ENCODE results near the gene POLE.

The POLE gene

GRCh38 chr12:132619386-132620112, 67.6 kb downstream of the POLE start:
- peaks cover 49% of the 10 kb centered on the region for H3K27me3 ChIP-seq (ENCODE audit: insufficient read depth, low read length)
- no peaks in the 10 kb centered on the region for H3K36me3 ChIP-seq (ENCODE audit: insufficient read depth, low read length)
- no peak overlapping the region for H3K4me3 ChIP-seq (ENCODE audit: low read depth, low read length)
- no peak overlapping the region for H2AFZ ChIP-seq (ENCODE audit: low read length, unreplicated experiment)
- peaks cover 8% of the 10 kb centered on the region for H3K4me1 ChIP-seq (ENCODE audit: control insufficient read depth, insufficient read depth, low read length, unreplicated experiment)
- H3K27ac ChIP-seq (ENCODE audit: low read depth, low read length): no peak overlapping the region
- no peaks in the 10 kb centered on the region for H3K79me2 ChIP-seq (ENCODE audit: control insufficient read depth, insufficient read depth, low read length, unreplicated experiment)

- H3K27me3 ChIP-seq (ENCODE audit: insufficient read depth, low read length): peaks cover 49% of the 10 kb centered on the region
- H3K4me3 ChIP-seq (ENCODE audit: low read depth, low read length): no peak overlapping the region
- no peaks in the 10 kb centered on the region for H3K79me2 ChIP-seq (ENCODE audit: control insufficient read depth, insufficient read depth, low read length, unreplicated experiment)
- H2AFZ ChIP-seq (ENCODE audit: low read length, unreplicated experiment): no peak overlapping the region
- peaks cover 8% of the 10 kb centered on the region for H3K4me1 ChIP-seq (ENCODE audit: control insufficient read depth, insufficient read depth, low read length, unreplicated experiment)
- no peak overlapping the region for H3K27ac ChIP-seq (ENCODE audit: low read depth, low read length)
- H3K36me3 ChIP-seq (ENCODE audit: insufficient read depth, low read length): no peaks in the 10 kb centered on the region
Measured at GRCh38 chr12:132619071-132619385, 68.1 kb downstream of the POLE start.

GRCh38 chr12:132618683-132619043, 68.5 kb downstream of the POLE start, which contains the start of gene P2RX2:
Gene P2RX2 (plus strand): TSS chr12:132618776. CDS start chr12:132618817, 41 bp downstream.
- Histone ChIP-seq H3K36me3 (ENCODE audit: insufficient read depth, low read length) (no peaks in the 10 kb centered on the region), H3K4me1 (ENCODE audit: control insufficient read depth, insufficient read depth, low read length, unreplicated experiment) (peaks cover 8% of the 10 kb centered on the region), H3K27me3 (ENCODE audit: insufficient read depth, low read length) (peaks cover 49% of the 10 kb centered on the region), H3K4me3 (ENCODE audit: low read depth, low read length) (peak within 1 kb of the TSS; percentile 7; the same call in 1 of the 2 replicates), H3K27ac (ENCODE audit: low read depth, low read length) (no peak within 1 kb of the TSS), H2AFZ (ENCODE audit: low read length, unreplicated experiment) (no peak within 1 kb of the TSS), H3K79me2 (ENCODE audit: control insufficient read depth, insufficient read depth, low read length, unreplicated experiment) (no peaks in the 10 kb centered on the region)

- no peaks in the 10 kb centered on the region for H3K79me2 ChIP-seq (ENCODE audit: control insufficient read depth, insufficient read depth, low read length, unreplicated experiment)
- H2AFZ ChIP-seq (ENCODE audit: low read length, unreplicated experiment): no peak overlapping the region
- peaks cover 8% of the 10 kb centered on the region for H3K4me1 ChIP-seq (ENCODE audit: control insufficient read depth, insufficient read depth, low read length, unreplicated experiment)
- no peak overlapping the region for H3K27ac ChIP-seq (ENCODE audit: low read depth, low read length)
- H3K36me3 ChIP-seq (ENCODE audit: insufficient read depth, low read length): no peaks in the 10 kb centered on the region
- H3K4me3 ChIP-seq (ENCODE audit: low read depth, low read length): peak overlapping the region; percentile 7; the same call in 1 of the 2 replicates
- peaks cover 49% of the 10 kb centered on the region for H3K27me3 ChIP-seq (ENCODE audit: insufficient read depth, low read length)
Measured at GRCh38 chr12:132617822-132618682, 69.1 kb downstream of the POLE start.

- H2AFZ ChIP-seq (ENCODE audit: low read length, unreplicated experiment): no peak overlapping the region
- H3K79me2 ChIP-seq (ENCODE audit: control insufficient read depth, insufficient read depth, low read length, unreplicated experiment): no peaks in the 10 kb centered on the region
- H3K36me3 ChIP-seq (ENCODE audit: insufficient read depth, low read length): no peaks in the 10 kb centered on the region
- peaks cover under 1% of the 10 kb centered on the region for H3K4me1 ChIP-seq (ENCODE audit: control insufficient read depth, insufficient read depth, low read length, unreplicated experiment)
- H3K27ac ChIP-seq (ENCODE audit: low read depth, low read length): no peak overlapping the region
- peaks cover 49% of the 10 kb centered on the region for H3K27me3 ChIP-seq (ENCODE audit: insufficient read depth, low read length)
- no peak overlapping the region for H3K4me3 ChIP-seq (ENCODE audit: low read depth, low read length)
Measured at GRCh38 chr12:132617135-132617701, 69.9 kb downstream of the POLE start.

GRCh38 chr12:132615579-132616038, 71.5 kb downstream of the POLE start:
- H2AFZ ChIP-seq (ENCODE audit: low read length, unreplicated experiment): no peak overlapping the region
- H3K4me1 ChIP-seq (ENCODE audit: control insufficient read depth, insufficient read depth, low read length, unreplicated experiment): peaks cover 2% of the 10 kb centered on the region
- no peak overlapping the region for H3K27ac ChIP-seq (ENCODE audit: low read depth, low read length)
- H3K79me2 ChIP-seq (ENCODE audit: control insufficient read depth, insufficient read depth, low read length, unreplicated experiment): no peaks in the 10 kb centered on the region
- no peak overlapping the region for H3K4me3 ChIP-seq (ENCODE audit: low read depth, low read length)
- H3K36me3 ChIP-seq (ENCODE audit: insufficient read depth, low read length): no peaks in the 10 kb centered on the region
- H3K27me3 ChIP-seq (ENCODE audit: insufficient read depth, low read length): peaks cover 60% of the 10 kb centered on the region

- H3K4me3 ChIP-seq (ENCODE audit: low read depth, low read length): no peak overlapping the region
- H2AFZ ChIP-seq (ENCODE audit: low read length, unreplicated experiment): no peak overlapping the region
- no peaks in the 10 kb centered on the region for H3K36me3 ChIP-seq (ENCODE audit: insufficient read depth, low read length)
- peaks cover 3% of the 10 kb centered on the region for H3K4me1 ChIP-seq (ENCODE audit: control insufficient read depth, insufficient read depth, low read length, unreplicated experiment)
- H3K79me2 ChIP-seq (ENCODE audit: control insufficient read depth, insufficient read depth, low read length, unreplicated experiment): no peaks in the 10 kb centered on the region
- H3K27me3 ChIP-seq (ENCODE audit: insufficient read depth, low read length): peaks cover 57% of the 10 kb centered on the region
- no peak overlapping the region for H3K27ac ChIP-seq (ENCODE audit: low read depth, low read length)
Measured at GRCh38 chr12:132614861-132615578, 72.1 kb downstream of the POLE start.

GRCh38 chr12:132614029-132614428, 73.1 kb downstream of the POLE start:
- Histone ChIP-seq H3K27me3 (ENCODE audit: insufficient read depth, low read length) (peaks cover 54% of the 10 kb centered on the region), H3K4me3 (ENCODE audit: low read depth, low read length) (no peak overlapping the region)

GRCh38 chr12:132611620-132612019, 75.5 kb downstream of the POLE start:
- H3K27me3 ChIP-seq (ENCODE audit: insufficient read depth, low read length): peaks cover 36% of the 10 kb centered on the region

More at GRCh38 chr12:132614029-132614428, 73.1 kb downstream of the POLE start:
- Histone ChIP-seq H3K79me2 (ENCODE audit: control insufficient read depth, insufficient read depth, low read length, unreplicated experiment) (no peaks in the 10 kb centered on the region), H2AFZ (ENCODE audit: low read length, unreplicated experiment) (no peak overlapping the region), H3K27ac (ENCODE audit: low read depth, low read length) (no peak overlapping the region), H3K4me1 (ENCODE audit: control insufficient read depth, insufficient read depth, low read length, unreplicated experiment) (peaks cover 3% of the 10 kb centered on the region), H3K36me3 (ENCODE audit: insufficient read depth, low read length) (no peaks in the 10 kb centered on the region)

More at GRCh38 chr12:132611620-132612019, 75.5 kb downstream of the POLE start:
- no peak overlapping the region for H3K4me3 ChIP-seq (ENCODE audit: low read depth, low read length)
- H2AFZ ChIP-seq (ENCODE audit: low read length, unreplicated experiment): no peak overlapping the region
- no peaks in the 10 kb centered on the region for H3K36me3 ChIP-seq (ENCODE audit: insufficient read depth, low read length)
- peaks cover 3% of the 10 kb centered on the region for H3K4me1 ChIP-seq (ENCODE audit: control insufficient read depth, insufficient read depth, low read length, unreplicated experiment)
- no peaks in the 10 kb centered on the region for H3K79me2 ChIP-seq (ENCODE audit: control insufficient read depth, insufficient read depth, low read length, unreplicated experiment)
- H3K27ac ChIP-seq (ENCODE audit: low read depth, low read length): no peak overlapping the region

Data from ACC112 (cell line).